Upper lobe of right lung (tissue), 1 donor: Measurements from ENCODE around the gene PJA2. TPM values are rescaled to one million over a fixed set of nuclear protein-coding genes. Genes with fewer than 3 reads are reported as not detected.

Source experiments
- ATAC-seq: fragments of 200-7000 bp; cut with Tn5 transposase; one replicate; pipeline ENCODE4 v1.9.1; 2020; ENCODE audit warnings: mild to moderate bottlenecking, moderate library complexity
- DNase-seq: peaks from one replicate; pipeline ENCODE4 v3.0.0-alpha.2; 2020
- H3K27ac ChIP-seq: fragments of 200-600 bp; one replicate; pipeline ENCODE4 v1.8.0; 2022
- H3K27me3 ChIP-seq: fragments of 200-600 bp; one replicate; pipeline ENCODE4 v1.8.0; 2022; ENCODE audit warnings: mild to moderate bottlenecking
- H3K36me3 ChIP-seq: fragments of 200-600 bp; one replicate; pipeline ENCODE4 v1.8.0; 2022
- H3K4me1 ChIP-seq: fragments of 200-600 bp; one replicate; pipeline ENCODE4 v1.8.0; 2022
- H3K4me3 ChIP-seq: fragments of 200-600 bp; one replicate; pipeline ENCODE4 v1.8.0; 2022; ENCODE audit warnings: mild to moderate bottlenecking
- H3K9me3 ChIP-seq: fragments of 200-600 bp; one replicate; pipeline ENCODE4 v1.8.0; 2022
- intact Hi-C: fragments of 100-400 bp; cut with DNase I; formaldehyde crosslinking; loops from one replicate; pipeline ENCODE4 v1.11.0; 2022
- total RNA-seq: library from RNA; stranded (reverse); fragmentation: NEBNext Ultra II Directional; extraction: Animal tissue kit (Norgen Biotek cat#: 25700); gene quantifications from one replicate; pipeline ENCODE4 v1.2.1, GENCODE V29; 2021
- TF ChIP-seq, protein P1 (sequence below): fragments of 200-600 bp; IDR thresholded peaks from one replicate; pipeline ENCODE4 v1.8.0; 2022; ENCODE audit warnings: antibody characterized with exemption
- donor health status: DM: no; HTN: yes; CAD: no; lungs with severe emphysema.

Gene PJA2
- total RNA-seq, 1 donor from 2014 or later: 93.9 TPM

GRCh38 chr5:109354761-109355160 lies 55.0 kb downstream of the PJA2 start:
- ATAC-seq: no peak
- Histone ChIP-seq H3K27ac (no peak overlapping the region), H3K27me3 (no peaks in the 10 kb centered on the region), H3K36me3 (peaks cover 47% of the 10 kb centered on the region), H3K9me3 (no peaks in the 10 kb centered on the region), H3K4me3 (no peak overlapping the region), H3K4me1 (no peaks in the 10 kb centered on the region)
- intact Hi-C loops: no loop called here
- DNase-seq: no peak
- TF ChIP-seq, protein P1, sequence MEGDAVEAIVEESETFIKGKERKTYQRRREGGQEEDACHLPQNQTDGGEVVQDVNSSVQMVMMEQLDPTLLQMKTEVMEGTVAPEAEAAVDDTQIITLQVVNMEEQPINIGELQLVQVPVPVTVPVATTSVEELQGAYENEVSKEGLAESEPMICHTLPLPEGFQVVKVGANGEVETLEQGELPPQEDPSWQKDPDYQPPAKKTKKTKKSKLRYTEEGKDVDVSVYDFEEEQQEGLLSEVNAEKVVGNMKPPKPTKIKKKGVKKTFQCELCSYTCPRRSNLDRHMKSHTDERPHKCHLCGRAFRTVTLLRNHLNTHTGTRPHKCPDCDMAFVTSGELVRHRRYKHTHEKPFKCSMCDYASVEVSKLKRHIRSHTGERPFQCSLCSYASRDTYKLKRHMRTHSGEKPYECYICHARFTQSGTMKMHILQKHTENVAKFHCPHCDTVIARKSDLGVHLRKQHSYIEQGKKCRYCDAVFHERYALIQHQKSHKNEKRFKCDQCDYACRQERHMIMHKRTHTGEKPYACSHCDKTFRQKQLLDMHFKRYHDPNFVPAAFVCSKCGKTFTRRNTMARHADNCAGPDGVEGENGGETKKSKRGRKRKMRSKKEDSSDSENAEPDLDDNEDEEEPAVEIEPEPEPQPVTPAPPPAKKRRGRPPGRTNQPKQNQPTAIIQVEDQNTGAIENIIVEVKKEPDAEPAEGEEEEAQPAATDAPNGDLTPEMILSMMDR: no peak

DNA sequence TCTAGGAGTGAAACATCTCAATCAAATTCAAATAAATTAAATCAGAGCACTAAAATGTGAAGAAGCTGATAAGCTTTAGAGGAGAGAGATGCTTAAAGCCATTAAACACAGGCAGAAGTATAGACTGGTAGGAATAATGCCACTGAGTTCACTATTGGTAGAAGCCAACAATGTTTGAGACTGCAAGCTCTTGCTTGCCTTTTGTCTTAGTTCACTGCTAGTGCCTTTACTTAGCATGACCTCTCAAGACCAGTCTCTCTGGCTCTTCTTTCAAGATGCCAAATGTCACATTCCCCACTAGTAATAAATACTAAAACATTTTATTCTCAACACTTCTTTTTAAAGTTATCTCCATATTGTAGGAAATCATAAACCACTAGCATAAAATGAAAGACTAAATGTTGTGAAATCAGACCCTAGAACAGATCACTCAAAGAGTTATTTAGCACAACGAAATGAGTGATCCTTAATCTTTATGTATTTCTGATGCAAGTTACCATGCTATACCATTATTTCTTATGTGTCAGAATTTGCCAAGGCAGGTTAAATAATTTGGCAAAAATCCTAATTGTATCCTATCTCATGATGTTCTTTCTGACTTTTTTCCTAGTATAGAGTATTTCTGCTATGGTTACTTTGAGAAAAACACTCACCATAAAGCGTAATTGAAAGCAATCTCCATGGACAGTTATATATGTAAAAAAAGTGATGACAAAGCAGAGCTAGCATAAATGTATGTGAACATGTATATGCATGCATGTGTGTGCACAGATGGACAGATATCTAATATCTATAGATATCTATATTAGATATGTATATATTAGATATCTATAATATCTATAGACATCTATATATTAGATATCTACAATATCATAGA lies 57.5 kb downstream of the PJA2 start:
- H3K36me3 ChIP-seq: peaks cover 49% of the 10 kb centered on the region
- intact Hi-C loops: no loop called here

DNA sequence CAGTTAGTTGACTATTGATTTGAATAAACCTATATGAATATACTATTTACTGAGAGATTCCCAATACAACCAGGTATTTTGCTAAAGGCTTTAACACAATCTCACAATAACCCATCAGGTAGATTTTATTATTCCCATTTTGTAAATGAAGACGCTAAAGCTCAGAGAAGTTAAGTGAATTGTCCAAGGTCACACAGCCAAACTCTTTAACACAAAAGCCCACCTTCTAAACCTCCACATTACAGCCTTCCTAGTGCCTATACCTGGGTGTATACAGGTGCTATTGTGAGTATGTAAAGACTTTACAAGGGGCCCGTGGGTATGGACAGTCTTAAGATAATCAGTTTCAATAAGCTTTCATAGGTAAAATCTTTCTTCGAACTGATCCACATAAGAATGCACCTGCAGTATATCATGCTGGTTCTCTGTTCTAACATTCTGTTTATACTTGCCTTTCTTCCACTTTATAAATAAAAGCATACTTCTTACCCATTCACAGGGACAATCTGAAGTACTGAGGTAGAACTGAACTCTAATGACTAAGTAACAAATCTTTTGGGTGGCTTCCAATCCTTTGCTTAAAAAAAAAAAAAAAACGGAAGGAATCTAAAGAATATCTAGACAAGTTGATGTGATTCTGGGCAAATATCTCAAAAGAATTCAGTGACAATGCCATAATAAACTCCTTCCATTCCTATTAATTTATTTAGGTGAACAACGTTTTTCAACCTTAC lies 59.1 kb downstream of the PJA2 start:
- Histone ChIP-seq H3K36me3 (peaks cover 60% of the 10 kb centered on the region), H3K27me3 (no peaks in the 10 kb centered on the region), H3K9me3 (no peaks in the 10 kb centered on the region), H3K27ac (no peak overlapping the region), H3K4me3 (no peak overlapping the region), H3K4me1 (no peaks in the 10 kb centered on the region)
- DNase-seq (no peak), ATAC-seq (no peak)
- TF ChIP-seq, protein P1: no peak
- intact Hi-C loops: no loop called here

More for the DNA sequence above, 57.5 kb downstream of the PJA2 start:
- DNase-seq: no peak
- H3K9me3 ChIP-seq: no peaks in the 10 kb centered on the region
- no peaks in the 10 kb centered on the region for H3K4me1 ChIP-seq
- TF ChIP-seq, protein P1: no peak
- H3K27me3 ChIP-seq: no peaks in the 10 kb centered on the region
- no peak for ATAC-seq
- no peak overlapping the region for H3K4me3 ChIP-seq
- H3K27ac ChIP-seq: no peak overlapping the region

- TF ChIP-seq, protein P1: no peak
- no peak overlapping the region for H3K27ac ChIP-seq
- no peaks in the 10 kb centered on the region for H3K4me1 ChIP-seq
- H3K4me3 ChIP-seq: no peak overlapping the region
- DNase-seq (no peak), ATAC-seq (no peak)
- intact Hi-C loops: no loop called here
- peaks cover 59% of the 10 kb centered on the region for H3K36me3 ChIP-seq
- H3K27me3 ChIP-seq: no peaks in the 10 kb centered on the region
- H3K9me3 ChIP-seq: no peaks in the 10 kb centered on the region
Observed at GRCh38 chr5:109349388-109349787, 60.4 kb downstream of the PJA2 start.

DNA sequence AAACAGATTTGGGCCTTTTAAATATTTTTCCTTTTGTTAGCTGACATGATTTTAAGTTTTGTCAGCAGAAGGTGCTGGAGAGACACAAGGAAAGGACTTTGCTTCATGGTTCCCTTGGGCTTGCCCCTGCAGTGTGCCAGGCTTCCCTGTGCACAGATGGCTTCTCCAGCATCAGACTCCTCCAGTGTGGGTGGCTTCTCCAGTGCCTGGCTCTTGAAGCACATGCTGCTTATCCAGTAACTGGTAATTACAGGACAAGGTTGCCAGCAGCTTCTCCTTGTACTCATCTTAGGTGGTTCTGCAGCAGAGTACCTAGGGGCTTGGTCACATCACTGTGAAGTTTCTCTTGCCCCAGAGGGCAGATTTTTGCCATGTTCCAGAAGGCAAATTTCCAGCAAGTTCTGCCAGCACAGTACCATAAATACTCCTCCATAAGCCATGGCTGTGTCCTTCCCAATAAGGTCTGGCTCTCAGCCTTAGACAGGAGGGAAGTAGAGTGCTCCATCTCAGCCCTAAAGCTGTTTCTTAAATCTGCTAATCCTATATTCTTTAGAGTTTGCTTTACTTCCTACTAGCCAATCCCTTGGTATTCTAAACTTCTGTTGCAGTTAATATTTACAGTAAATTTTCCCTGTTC lies 62.4 kb downstream of the PJA2 start:
- Histone ChIP-seq H3K36me3 (peaks cover 69% of the 10 kb centered on the region), H3K4me1 (no peaks in the 10 kb centered on the region), H3K27ac (no peak overlapping the region), H3K9me3 (no peaks in the 10 kb centered on the region), H3K4me3 (no peak overlapping the region), H3K27me3 (no peaks in the 10 kb centered on the region)
- intact Hi-C loops: no loop called here
- TF ChIP-seq, protein P1: no peak
- peak; percentile 43 for DNase-seq
- no peak for ATAC-seq
